SH-SY5Y (cell line): ENCODE measurements around the gene ISG20L2.

Source experiments
- GATA2 ChIP-seq: IDR thresholded peaks from 2 replicates; pipeline ENCODE4 v1.6.1; 2011; ENCODE audit warnings: mild to moderate bottlenecking, low read depth, low read length
- GATA3 ChIP-seq: IDR thresholded peaks from 2 replicates; pipeline ENCODE4 v1.6.1; 2011; ENCODE audit warnings: low read depth, mild to moderate bottlenecking, low read length, moderate library complexity

DNA sequence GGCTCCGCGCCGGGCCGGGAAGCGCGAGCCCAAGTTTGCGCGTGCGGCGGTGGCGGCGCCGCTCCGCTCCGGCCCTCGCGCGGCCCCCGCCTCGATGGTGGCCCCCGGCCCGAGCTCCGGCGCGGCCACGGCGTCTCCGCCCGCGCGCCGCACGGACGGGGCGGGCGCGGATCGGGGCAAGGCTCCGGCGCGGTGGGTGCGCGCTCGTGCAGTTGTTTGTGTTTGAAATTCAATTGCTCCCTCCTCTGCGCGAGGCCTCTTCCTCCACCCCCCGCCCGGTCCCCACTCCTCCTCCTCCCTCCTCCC is 22.8 kb upstream of the ISG20L2 start, which contains the start of gene HDGF:
- no peak for TF ChIP-seq GATA2
- no peak for TF ChIP-seq GATA3
